ENCODE measurements around the gene U2SURP. TPM values are rescaled to one million over a fixed set of nuclear protein-coding genes. Genes with fewer than 3 reads are reported as not detected.
"Not testable (repeated sequence)": the region's sequence is repeated elsewhere in the genome, so short reads cannot be mapped to it uniquely, and the experiment has no call there.

U2SURP gene
- total RNA-seq, 1 donor from 2014 or later = 125 TPM

DNA sequence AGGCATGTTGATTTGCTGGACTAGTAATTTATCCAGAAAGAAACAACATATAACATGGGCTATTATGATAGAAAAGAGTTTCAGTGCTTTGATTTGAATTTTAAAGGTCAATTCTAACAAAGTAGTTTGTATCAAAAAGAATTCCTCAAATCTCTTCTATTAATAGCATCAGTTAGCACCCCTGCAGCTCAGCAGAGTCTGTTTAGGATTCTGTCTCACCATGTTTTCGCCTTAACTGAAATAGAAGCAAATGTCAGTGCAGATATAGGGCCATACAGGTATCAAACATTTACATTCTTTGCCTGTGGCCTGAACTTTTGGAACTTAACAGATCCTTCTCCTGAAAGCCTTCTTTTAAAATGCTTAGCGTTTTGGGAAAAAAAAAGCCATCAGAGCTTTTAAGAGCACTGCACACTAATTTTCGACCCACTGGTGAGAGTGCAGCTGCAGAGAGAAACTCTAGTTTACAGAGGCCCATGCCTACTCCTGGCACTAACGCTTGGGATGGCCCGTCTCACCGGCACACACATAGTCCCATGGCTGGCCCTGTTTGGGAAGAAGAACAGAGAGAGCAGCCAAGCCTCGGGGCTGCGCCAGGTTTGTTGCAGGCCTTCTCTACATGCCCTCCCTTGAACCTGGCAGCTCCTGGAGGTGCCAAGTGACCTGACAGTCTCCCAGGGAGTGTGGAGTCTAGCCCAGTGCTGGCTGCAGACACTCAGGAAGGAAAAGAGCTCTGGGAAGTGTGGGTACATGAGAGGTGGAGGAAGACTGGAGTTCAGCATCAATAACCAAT lies 28.0 kb upstream of the U2SURP start:
- DNase-seq (ENCODE audit: low spot score) (no peak), ATAC-seq (no peak)
- intact Hi-C loops (cut with DNase I) = no loop called here

DNA sequence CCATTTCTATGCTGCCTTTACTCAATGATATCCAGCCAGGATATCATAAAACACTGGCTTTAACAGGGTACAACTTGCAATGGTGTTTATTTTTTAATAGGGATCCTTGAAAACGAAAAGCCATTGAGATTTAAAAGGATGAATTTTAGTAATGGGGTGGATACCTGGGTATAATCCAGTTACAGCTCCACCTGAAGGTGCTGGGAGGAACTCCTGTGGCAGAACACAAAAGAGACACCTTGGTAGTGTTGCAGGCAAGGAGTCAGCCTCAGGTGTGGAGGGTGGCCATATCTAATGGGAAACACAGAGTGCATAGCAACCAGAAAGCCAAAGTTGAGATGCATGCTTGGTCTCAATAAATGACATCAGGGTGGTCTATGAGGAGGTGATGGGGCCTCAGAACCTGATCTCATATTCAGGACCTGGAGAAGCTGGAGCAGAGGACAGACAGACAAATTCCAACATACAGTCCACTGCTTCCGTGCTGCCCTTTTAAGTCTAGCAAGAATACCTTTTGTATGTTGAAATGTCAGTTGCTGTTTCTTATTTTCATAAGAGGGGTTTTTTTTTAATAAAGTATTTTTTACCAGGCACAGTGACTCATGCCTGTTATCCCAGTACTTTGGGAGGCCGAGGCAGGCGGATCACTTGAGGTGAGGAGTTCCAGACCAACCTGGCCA lies 25.9 kb upstream of the U2SURP start:
- intact Hi-C loops (cut with DNase I) = no loop called here
- ATAC-seq = no peak

DNA sequence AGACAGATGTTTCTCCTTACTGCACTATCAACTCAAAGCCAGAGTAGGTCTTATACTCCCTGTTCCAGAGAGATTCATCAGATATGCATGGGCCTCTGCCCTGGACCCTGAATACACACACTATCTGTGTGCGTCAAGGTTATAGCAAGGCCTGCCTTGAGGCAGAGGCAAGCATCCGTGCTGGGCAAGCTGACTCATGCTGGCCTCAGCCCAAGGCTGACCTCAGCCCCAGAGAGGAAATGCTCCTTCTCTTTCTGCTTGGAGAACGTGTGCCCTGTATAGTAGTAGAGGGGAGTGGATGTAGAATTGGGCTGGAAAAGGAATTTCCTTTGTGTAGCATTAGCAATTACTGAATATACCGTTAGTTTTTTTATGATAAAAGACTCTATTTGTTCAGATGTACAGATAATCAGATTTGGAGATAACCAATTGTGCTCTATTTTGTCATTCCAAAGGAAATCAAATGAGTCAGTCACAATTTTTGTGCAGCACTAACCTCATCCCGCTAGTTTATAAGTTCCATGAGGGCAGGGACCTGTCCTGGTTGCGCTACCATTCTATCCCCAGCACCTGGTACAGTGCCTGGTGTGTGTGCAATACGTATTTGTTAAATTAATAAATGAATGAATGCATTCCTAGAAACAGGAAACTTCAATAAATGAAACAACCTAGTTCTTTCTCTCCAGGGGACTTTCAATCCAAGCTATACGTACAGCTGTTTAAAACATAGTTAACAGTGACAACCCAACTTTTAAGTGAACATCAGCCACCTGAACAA lies 24.6 kb upstream of the U2SURP start:
- intact Hi-C loops (cut with DNase I) = no loop called here
- DNase-seq (ENCODE audit: low spot score) = peak; percentile 79
- peak; percentile 91 for ATAC-seq

More for the DNA sequence above, 25.9 kb upstream of the U2SURP start:
- no peak for DNase-seq (ENCODE audit: low spot score)

GRCh38 chr3:142977399-142977728 lies 24.0 kb upstream of the U2SURP start:
- DNase-seq (ENCODE audit: low spot score) = no peak
- intact Hi-C loops (cut with DNase I) = no loop called here
- no peak for ATAC-seq

GRCh38 chr3:142981108-142981507 lies 20.3 kb upstream of the U2SURP start:
- DNase-seq (ENCODE audit: low spot score) = no peak
- ATAC-seq = no peak
- intact Hi-C loops (cut with DNase I) = no loop called here

- intact Hi-C loops (cut with DNase I) = no loop called here
- ATAC-seq (no peak), DNase-seq (ENCODE audit: low spot score) (no peak)
Measured at GRCh38 chr3:142982038-142982773, 19.2 kb upstream of the U2SURP start.

- DNase-seq (ENCODE audit: low spot score) (no peak), ATAC-seq (no peak)
- intact Hi-C loops (cut with DNase I) = no loop called here
Measured at GRCh38 chr3:142983318-142983717, 18.1 kb upstream of the U2SURP start.

DNA sequence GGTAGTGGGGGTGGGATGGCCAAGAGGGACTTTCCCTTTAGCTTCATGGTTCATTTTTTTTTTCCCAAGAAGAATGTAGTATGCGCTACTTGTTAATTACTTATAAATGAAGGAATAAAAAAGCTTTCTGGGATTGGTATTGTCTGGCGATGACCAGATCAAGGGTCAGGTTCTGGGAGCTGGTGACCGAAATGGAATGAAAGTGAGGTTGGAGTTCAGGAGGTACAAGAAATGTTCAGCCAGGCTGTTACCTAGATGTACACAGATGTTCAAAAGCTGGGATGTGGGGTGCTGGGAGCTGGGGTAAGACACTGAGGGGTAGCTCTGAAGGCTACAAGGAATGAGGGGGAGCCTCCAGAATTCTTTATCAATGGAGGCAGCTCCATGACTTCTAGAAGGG lies 17.1 kb upstream of the U2SURP start:
- ATAC-seq (no peak), DNase-seq (ENCODE audit: low spot score) (no peak)
- intact Hi-C loops (cut with DNase I) = no loop called here

DNA sequence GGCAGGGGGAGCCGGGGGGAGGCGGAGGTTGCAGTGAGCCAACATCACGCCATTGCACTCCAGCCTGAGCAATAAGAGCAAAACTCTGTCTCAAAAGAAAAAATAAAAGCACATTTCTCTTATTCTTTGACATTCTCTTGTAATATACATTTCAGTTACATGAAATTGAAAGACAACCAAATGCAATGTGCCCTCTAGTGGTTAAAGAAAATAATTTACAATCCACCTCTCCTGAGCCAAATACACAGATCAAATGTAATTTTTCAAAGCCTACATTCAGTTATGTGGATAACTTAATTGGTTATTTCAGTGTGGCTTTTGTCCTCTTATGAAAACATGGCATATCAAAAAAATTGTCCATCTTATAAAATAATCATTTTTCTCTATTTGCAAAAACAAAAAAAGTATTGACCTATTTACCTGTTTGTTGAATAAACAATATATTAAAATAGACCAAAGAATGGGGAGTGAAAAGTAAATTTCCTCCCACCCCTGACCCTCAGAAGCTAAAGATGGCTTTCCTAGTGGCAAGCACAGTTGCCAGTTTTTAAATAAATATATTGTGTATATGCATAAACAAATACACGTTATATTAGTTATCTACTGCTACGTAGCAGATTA lies 14.2 kb upstream of the U2SURP start:
- ATAC-seq = no peak
- DNase-seq (ENCODE audit: low spot score) = no peak
- intact Hi-C loops (cut with DNase I) = no loop called here

DNA sequence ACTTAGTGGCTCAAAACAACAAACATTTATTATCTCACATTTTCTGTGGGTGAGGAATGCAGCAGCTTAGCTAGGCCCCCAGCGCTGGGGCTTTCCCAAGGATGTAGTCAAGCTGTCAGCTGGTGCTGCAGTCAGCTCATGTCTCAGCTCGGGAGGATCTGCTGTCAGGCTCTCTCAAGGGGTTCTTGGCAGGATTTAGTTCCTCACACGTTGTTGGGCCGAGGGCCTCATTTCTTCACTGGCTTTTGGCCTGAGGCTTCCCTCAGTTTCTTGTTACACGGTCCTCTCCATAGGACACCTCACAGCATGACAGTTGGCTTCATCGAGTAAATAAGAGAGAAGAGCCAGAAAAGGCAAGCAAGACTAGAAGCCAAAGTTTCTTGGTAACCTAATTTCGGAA lies 13.7 kb upstream of the U2SURP start:
- DNase-seq (ENCODE audit: low spot score) (no peak), ATAC-seq (no peak)
- intact Hi-C loops (cut with DNase I) = no loop called here

- ATAC-seq = not testable (repeated sequence)
Measured at GRCh38 chr3:142988221-142988620, 13.1 kb upstream of the U2SURP start.

DNA sequence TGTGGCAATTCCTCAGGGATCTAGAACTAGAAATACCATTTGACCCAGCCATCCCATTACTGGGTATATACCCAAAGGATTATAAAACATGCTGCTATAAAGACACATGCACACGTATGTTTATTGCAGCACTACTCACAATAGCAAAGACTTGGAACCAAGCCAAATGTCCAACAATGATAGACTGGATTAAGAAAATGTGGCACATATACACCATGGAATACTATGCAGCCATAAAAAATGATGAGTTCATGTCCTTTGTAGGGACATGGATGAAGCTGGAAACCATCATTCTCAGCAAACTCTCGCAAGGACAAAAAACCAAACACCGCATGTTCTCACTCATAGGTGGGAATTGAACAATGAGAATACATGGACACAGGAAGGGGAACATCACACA lies 12.5 kb upstream of the U2SURP start:
- DNase-seq (ENCODE audit: low spot score); intact Hi-C loops (cut with DNase I); ATAC-seq: not testable (repeated sequence)

More at GRCh38 chr3:142988221-142988620, 13.1 kb upstream of the U2SURP start:
- intact Hi-C loops (cut with DNase I); DNase-seq (ENCODE audit: low spot score): not testable (repeated sequence)

- DNase-seq (ENCODE audit: low spot score) = no peak
- intact Hi-C loops (cut with DNase I) = loop anchor here (10.0 kb wide), 1 partner anchor 396 kb away; the partner anchor contains the start of gene PLS1
- ATAC-seq = no peak
Measured at GRCh38 chr3:142990721-142991120, 10.6 kb upstream of the U2SURP start.

DNA sequence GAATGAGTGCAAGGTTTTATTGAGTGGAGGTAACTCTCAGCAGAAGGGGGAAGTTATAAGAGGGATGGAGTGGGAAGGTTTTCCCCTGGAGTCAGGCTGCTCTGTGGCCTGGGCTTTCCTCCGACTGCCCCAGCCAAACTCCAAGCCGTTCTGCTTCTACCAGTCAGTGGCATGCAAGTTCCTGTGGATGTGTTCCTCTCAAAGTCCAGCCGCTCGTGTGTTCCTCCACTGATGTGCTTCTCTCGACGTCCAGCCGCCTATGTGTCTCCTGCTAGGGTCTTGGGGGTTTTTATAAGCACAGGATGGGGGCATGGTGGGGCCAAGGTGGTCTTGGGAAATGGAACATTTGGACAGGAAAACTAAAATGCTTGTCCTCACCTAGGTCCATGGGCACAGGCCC lies 9.0 kb upstream of the U2SURP start:
- ATAC-seq (no peak), DNase-seq (ENCODE audit: low spot score) (no peak)
- intact Hi-C loops (cut with DNase I) = loop anchor here (10.0 kb wide), 1 partner anchor 398 kb away; the partner anchor contains the start of gene PLS1

DNA sequence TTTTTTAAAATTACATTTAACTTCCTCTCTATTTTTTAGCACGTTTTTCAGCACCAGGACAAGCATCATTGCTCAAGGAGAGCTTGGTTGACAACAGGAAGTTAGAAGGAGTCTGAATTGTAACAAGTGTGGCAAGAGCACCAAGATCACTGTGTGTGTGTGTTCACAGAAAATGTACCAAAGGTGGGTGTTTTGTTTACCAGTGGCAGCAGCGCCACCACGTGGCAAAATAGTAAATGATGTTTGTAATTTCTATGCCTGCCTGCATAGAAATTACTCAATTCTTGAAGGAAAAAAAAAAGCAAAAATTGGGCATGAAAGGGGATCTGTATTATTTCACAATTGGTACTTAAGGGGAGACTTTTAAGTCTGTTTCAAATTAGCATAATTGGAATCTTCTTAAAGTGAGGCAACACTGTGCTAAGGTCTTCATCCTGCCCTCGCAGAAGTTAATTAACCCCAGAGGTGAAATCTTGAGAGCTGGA lies 7.4 kb upstream of the U2SURP start:
- intact Hi-C loops (cut with DNase I) = loop anchor here (10.0 kb wide), 1 partner anchor 399 kb away; the partner anchor contains the start of gene PLS1
- ATAC-seq (peak; percentile 78), DNase-seq (ENCODE audit: low spot score) (peak; percentile 70)

GRCh38 chr3:142997330-142997729 lies 4.0 kb upstream of the U2SURP start:
- intact Hi-C loops (cut with DNase I) = loop anchor here (10.0 kb wide), 1 partner anchor 403 kb away; the partner anchor contains the start of gene PLS1
- ATAC-seq (no peak), DNase-seq (ENCODE audit: low spot score) (no peak)

DNA sequence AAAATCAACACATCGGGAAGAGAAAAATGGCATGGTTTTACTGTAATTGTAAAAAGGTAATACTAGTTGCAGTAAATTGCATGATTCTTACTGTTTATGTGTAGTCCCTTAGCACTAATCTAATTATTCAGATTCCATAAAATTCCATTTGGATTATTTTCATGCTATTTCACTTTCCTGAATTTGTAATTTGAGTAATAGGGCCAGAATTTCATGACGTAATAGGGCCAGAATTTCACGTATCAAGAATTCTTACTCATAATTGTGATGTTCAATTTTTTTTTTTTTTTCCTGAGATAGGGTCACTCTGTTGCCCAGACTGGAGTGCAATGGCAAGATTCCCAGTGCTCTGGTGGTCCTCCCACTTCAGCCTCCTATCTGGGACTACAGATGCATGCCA lies 2.9 kb upstream of the U2SURP start:
- ATAC-seq = no peak
- intact Hi-C loops (cut with DNase I) = loop anchor here (10.0 kb wide), 1 partner anchor 404 kb away; the partner anchor contains the start of gene PLS1
- DNase-seq (ENCODE audit: low spot score) = no peak

GRCh38 chr3:142999881-143000280 lies 1.5 kb upstream of the U2SURP start:
- ATAC-seq (no peak), DNase-seq (ENCODE audit: low spot score) (no peak)
- intact Hi-C loops (cut with DNase I) = loop anchor here (10.0 kb wide), 1 partner anchor 405 kb away; the partner anchor contains the start of gene PLS1

Measured in sciatic nerve (tissue), 2 donors.